ENCODE measurements around the gene FOXJ3. TPM values are rescaled to one million over a fixed set of nuclear protein-coding genes. Genes with fewer than 3 reads are reported as not detected.

The FOXJ3 gene
- total and polyA plus RNA-seq, 2 of the 13 experiments (the other 11 are each of a cell fraction or from before 2014, with no cell fraction given): 16.6 to 48.5 TPM

- H2AFZ ChIP-seq (ENCODE audit: low read length): no peak overlapping the region
- POLR2A ChIA-PET: no interaction called here
- H3K4me3 ChIP-seq (replicated peaks in 1 of 3; ENCODE audit: insufficient read depth in 1 of 3, low read depth in 2 of 3, low read length in 3 of 3): no peak overlapping the region
- no peak overlapping the region for H3K27ac ChIP-seq (ENCODE audit: extremely low read length, insufficient read depth, low read length)
- no peak overlapping the region for H3K4me2 ChIP-seq (ENCODE audit: low read depth, low read length)
- H3K36me3 ChIP-seq (replicated peaks in 1 of 2; ENCODE audit: control insufficient read depth in 1 of 2, insufficient read depth in 2 of 2, low read length in 2 of 2): no peaks in the 10 kb centered on the region
- intact Hi-C loops (cut with micrococcal nuclease; ENCODE audit: unreplicated experiment): no loop called here
- no peak overlapping the region for H3K9ac ChIP-seq (ENCODE audit: insufficient read depth, low read depth, low read length)
- CTCF ChIA-PET (ENCODE audit: low intra/inter-chr PET ratio, low total read pairs): no interaction called here
- FAIRE-seq: no peak
- ATAC-seq: no peak
- H3K27me3 ChIP-seq (ENCODE audit: control insufficient read depth in 1 of 2, insufficient read depth in 2 of 2, low read length in 2 of 2): no peaks in the 10 kb centered on the region
- 44% methylated on average over 3 of the region's 3 CpGs for WGBS (ENCODE audit: low lambda C conversion rate)
- H3K4me1 ChIP-seq (ENCODE audit: insufficient read depth, low read length): no peaks in the 10 kb centered on the region
- no peaks in the 10 kb centered on the region for H3K79me2 ChIP-seq (ENCODE audit: insufficient read depth, low read length)
- no peaks in the 10 kb centered on the region for H4K20me1 ChIP-seq (ENCODE audit: insufficient read depth, low read length)
- DNase-seq (ENCODE audit: low spot score): no peak
- H3K9me3 ChIP-seq (ENCODE audit: low read length): no peaks in the 10 kb centered on the region
- BruUV-seq (replicated peaks): no TSS peak
- in situ Hi-C loops (cut with HindIII; ENCODE audit: extremely low pct_ligation_motif_present, low pct_unique_long_range_greater_than_20kb): no loop called here
- TF ChIP-seq MAX (IDR thresholded peaks at IDR 0.05) (no peak), RXRA (CRISPR knock-in tag; IDR thresholded peaks at IDR 0.05) (no peak), TEAD2 (CRISPR knock-in tag; IDR thresholded peaks at IDR 0.05) (no peak), CSRNP1 (CRISPR knock-in tag; IDR thresholded peaks at IDR 0.05) (no peak), ZNF496 (CRISPR knock-in tag; IDR thresholded peaks at IDR 0.05; ENCODE audit: insufficient replicate concordance) (no peak), ZBTB46 (CRISPR knock-in tag; IDR thresholded peaks at IDR 0.05; ENCODE audit: borderline replicate concordance) (no peak), ZNF510 (CRISPR knock-in tag; IDR thresholded peaks at IDR 0.05; ENCODE audit: low read depth) (no peak), ZNF274 (CRISPR knock-in tag; IDR thresholded peaks at IDR 0.05) (no peak), ZNF709 (CRISPR knock-in tag; IDR thresholded peaks at IDR 0.05) (no peak), DMTF1 (CRISPR knock-in tag; IDR thresholded peaks at IDR 0.05) (no peak), FIP1L1 (IDR thresholded peaks at IDR 0.05; ENCODE audit: borderline replicate concordance, insufficient read depth, low read depth, low read length) (no peak), ZFP91 (CRISPR knock-in tag; IDR thresholded peaks at IDR 0.05; ENCODE audit: borderline replicate concordance) (no peak)
Measured at GRCh38 chr1:42358791-42359190, 23.8 kb upstream of the FOXJ3 start.
